ENCODE measurements around the gene FBXL17.
A peak's percentile ranks its signal among the peaks of the same experiment; 100 is the strongest.

The FBXL17 gene

GRCh38 chr5:108145351-108145750 lies 236.5 kb downstream of the FBXL17 start:
- DNase-seq: no peak

- DNase-seq: no peak
Measured at GRCh38 chr5:108144332-108144731, 237.6 kb downstream of the FBXL17 start.

GRCh38 chr5:108143581-108143980 lies 238.3 kb downstream of the FBXL17 start:
- DNase-seq: no peak

- no peak for DNase-seq
Measured at GRCh38 chr5:108141676-108142075, 240.2 kb downstream of the FBXL17 start.

- no peak for DNase-seq
Measured at GRCh38 chr5:108136493-108136892, 245.4 kb downstream of the FBXL17 start.

- no peak for DNase-seq
Measured at GRCh38 chr5:108129129-108129528, 252.8 kb downstream of the FBXL17 start.

GRCh38 chr5:108125771-108126511 lies 256.0 kb downstream of the FBXL17 start:
- DNase-seq: no peak

GRCh38 chr5:108124596-108124995 lies 257.3 kb downstream of the FBXL17 start:
- no peak for DNase-seq

GRCh38 chr5:108122702-108123101 lies 259.2 kb downstream of the FBXL17 start:
- DNase-seq: no peak

- no peak for DNase-seq
Measured at GRCh38 chr5:108118813-108119514, 262.9 kb downstream of the FBXL17 start.

GRCh38 chr5:108115673-108116072 lies 266.2 kb downstream of the FBXL17 start:
- DNase-seq: no peak

GRCh38 chr5:108113950-108114349 lies 267.9 kb downstream of the FBXL17 start:
- no peak for DNase-seq

- no peak for DNase-seq
Measured at GRCh38 chr5:108111736-108112135, 270.2 kb downstream of the FBXL17 start.

- DNase-seq: no peak
Measured at GRCh38 chr5:108109059-108109458, 272.8 kb downstream of the FBXL17 start.

- DNase-seq: no peak
Measured at GRCh38 chr5:108104448-108104847, 277.4 kb downstream of the FBXL17 start.

GRCh38 chr5:108102463-108102862 lies 279.4 kb downstream of the FBXL17 start:
- DNase-seq: no peak

GRCh38 chr5:108101821-108102220 lies 280.1 kb downstream of the FBXL17 start:
- no peak for DNase-seq

- DNase-seq: peak; percentile 82
Measured at GRCh38 chr5:108101130-108101529, 280.8 kb downstream of the FBXL17 start.

GRCh38 chr5:108094800-108095199 lies 287.1 kb downstream of the FBXL17 start:
- no peak for DNase-seq

- no peak for DNase-seq
Measured at GRCh38 chr5:108093186-108093585, 288.7 kb downstream of the FBXL17 start.

- DNase-seq: no peak
Measured at GRCh38 chr5:108090946-108091345, 291.0 kb downstream of the FBXL17 start.

- DNase-seq: no peak
Measured at GRCh38 chr5:108084105-108084504, 297.8 kb downstream of the FBXL17 start.

- no peak for DNase-seq
Measured at GRCh38 chr5:108083232-108083631, 298.7 kb downstream of the FBXL17 start.

- DNase-seq: no peak
Measured at GRCh38 chr5:108081707-108082106, 300.2 kb downstream of the FBXL17 start.

GRCh38 chr5:108079753-108080152 lies 302.1 kb downstream of the FBXL17 start:
- DNase-seq: no peak
